Fibroblast of pulmonary artery (primary cell): ENCODE data around the gene PRR23C.

Experiments
- DNase-seq: peaks from one replicate; pipeline ENCODE4 v3.0.0-alpha.2; 2010; ENCODE audit warnings: low read depth
- H3K4me3 ChIP-seq: replicated peaks from 2 replicates; pipeline ENCODE4 v1.5.1; 2011; ENCODE audit warnings: low read depth, mild to moderate bottlenecking, control low read depth, low read length, moderate library complexity
- CTCF ChIP-seq: IDR thresholded peaks from 2 replicates; pipeline ENCODE4 v1.5.1; 2011; ENCODE audit warnings: mild to moderate bottlenecking, control low read depth, low read length, inconsistent platforms; ENCODE audit errors: missing control alignments

The PRR23C gene

DNA sequence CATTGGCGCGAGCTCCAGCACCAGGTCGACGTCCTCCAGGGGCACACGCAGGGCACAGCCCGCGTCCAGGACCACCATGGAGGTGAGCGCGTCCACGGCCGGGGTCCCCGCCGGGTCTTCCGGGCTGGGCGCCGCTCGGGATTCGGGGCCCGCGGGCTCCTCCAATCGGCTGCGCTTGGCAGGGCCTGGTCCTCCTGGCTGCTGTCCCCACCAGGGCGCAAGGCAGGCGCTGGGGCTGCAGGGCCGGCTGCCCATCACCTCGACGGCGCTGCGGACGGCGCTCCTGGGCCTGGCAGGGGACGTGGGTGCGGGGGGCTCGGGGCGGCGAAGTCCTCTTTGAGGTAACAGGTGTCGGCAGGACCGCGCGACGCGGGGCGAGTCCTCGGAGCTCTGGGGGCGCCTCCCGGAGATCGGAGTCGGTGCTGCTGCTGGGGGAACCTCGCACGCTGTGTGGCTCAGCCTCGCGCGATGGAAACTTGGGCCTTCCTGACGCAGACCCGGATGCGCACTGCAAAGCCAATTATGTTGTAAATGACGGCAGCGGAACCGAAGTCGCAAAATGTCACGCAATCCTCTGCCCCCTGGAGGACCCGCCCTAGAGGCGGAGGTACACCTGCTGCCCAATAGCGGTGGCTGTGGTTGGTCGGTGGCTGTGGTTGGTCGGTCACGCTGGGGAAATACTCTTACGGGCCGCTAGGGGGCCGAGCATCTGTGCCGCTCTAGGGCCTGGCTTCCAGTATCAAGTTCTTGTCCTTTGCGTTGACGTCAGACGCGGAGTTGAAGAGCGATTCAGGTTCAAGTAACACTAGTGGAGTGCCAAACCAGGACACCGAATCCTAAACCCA, at the start of gene PRR23C:
Gene PRR23C (minus strand): TSS at position 527 of the 845 bp plus-strand sequence. CDS start 272 bp downstream, at position 255.
- no peak within 1 kb of the TSS for H3K4me3 ChIP-seq
- DNase-seq = no peak
- TF ChIP-seq CTCF = no peak

DNA sequence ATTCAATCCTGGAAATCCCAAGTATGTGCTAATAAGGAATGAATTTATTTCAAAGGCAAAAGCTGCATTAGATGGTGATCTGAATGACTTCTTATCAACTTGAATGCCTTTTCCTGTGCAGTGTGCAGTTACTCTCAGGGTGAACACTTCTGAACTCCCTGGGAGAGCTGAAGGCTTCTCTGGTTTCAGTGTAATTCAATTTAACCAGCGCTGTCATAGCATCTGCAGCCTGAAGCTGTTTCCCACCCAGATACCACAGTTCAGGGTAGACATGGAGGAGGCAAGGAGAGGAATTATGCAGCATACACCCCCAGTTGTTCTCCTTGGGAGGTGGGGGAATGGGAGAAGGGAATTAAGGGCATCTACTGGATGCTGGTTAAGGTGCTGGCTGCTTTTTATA, 49.1 kb upstream of the PRR23C start:
- no peak overlapping the region for H3K4me3 ChIP-seq
- no peak for TF ChIP-seq CTCF
- DNase-seq = no peak

DNA sequence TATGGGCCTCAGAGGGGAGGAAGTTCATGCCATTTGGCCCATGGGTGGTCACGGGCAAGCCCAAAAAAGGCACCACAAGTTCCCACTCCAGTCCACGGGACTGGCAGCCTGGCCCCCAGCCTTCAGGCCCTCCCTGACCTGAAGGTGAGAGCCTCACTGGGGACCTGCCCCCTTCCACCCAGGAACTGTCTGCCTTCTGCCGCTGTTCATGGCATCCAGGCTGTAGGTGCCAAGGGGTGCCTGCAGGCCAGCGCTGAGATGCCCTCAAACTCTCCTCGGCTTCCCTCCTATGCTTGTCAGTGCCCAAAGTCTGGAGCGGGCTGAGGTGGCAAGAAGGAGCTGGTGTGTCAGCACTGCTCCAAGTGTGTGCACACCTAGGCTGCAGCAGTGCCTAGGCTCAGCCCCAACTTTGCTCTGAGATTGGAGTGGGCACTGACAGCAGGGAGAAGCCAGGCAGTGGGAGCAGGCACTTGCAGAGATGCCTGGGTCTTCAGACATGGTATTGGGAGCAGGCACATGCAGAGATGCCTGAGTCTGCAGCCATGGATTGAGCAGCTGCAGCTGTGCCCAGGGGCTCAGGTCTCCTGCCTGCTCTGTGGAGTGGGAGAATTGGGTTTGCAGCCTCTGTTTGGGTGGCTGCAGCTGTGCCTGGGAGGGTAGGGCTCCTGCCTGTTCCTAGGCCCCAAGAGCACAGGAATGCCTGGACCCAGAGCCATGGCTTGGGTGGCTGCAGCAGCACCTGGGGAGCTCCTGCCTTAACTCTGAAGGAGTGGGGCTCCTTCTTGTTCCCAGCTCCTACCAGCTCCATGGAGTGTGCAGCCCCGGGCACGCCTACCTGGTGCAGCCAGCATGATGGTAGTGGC, 44.0 kb upstream of the PRR23C start:
- no peak overlapping the region for H3K4me3 ChIP-seq
- no peak for TF ChIP-seq CTCF
- DNase-seq = no peak

- no peak overlapping the region for H3K4me3 ChIP-seq
- no peak for TF ChIP-seq CTCF
- DNase-seq = no peak
Measured at GRCh38 chr3:139087621-139088020, 42.9 kb upstream of the PRR23C start.

GRCh38 chr3:139084176-139084575, 39.5 kb upstream of the PRR23C start:
- no peak overlapping the region for H3K4me3 ChIP-seq
- TF ChIP-seq CTCF = no peak
- no peak for DNase-seq

DNA sequence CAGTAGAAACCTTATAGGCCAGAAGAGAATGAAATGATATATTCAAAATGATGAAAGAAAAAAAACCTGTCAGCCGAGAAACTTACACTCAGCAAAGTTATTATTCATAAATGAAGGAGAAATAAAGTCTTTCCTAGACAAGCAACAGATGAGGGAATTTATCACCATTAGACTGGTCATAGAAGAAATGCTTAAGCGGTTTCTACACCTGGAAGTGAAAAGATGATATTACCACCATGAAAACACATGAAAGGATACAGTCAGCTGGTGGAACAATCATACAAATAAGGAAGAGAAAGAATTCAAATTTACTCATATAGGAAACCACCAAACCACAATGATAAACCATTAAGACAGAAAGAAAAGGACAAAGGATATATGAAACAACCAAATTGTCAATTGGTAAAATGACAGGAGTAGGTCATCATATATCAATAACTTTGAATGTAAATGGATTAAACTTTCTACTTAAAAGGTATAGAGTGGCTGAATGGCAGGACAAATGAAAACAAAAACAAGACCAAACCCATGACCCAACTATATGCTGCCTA, 29.9 kb upstream of the PRR23C start:
- TF ChIP-seq CTCF = no peak
- H3K4me3 ChIP-seq = no peak overlapping the region
- no peak for DNase-seq
